Measurements from ENCODE around the gene TLK2.
"Not testable (repeated sequence)": the region's sequence is repeated elsewhere in the genome, so short reads cannot be mapped to it uniquely, and the experiment has no call there.

GRCh38 chr17:62453041-62453440 lies 25.6 kb upstream of the TLK2 start:
- TF ChIP-seq CTCF (conservative IDR thresholded peaks at IDR 0.05; ENCODE audit: low read length); EZH2phosphoT487 (IDR thresholded peaks at IDR 0.05; ENCODE audit: borderline replicate concordance, low read depth, low read length): not testable (repeated sequence)

All from OCI-LY7 (cell line).